Measurements from ENCODE around the gene REG1B. TPM values are rescaled to one million over a fixed set of nuclear protein-coding genes. Genes with fewer than 3 reads are reported as not detected.

Gene REG1B
- total and polyA plus RNA-seq, 9 of the 15 experiments (the other 6 are each of a cell fraction or from before 2014, with no cell fraction given), result 0.15 to 2.0 TPM; not detected in 7

DNA sequence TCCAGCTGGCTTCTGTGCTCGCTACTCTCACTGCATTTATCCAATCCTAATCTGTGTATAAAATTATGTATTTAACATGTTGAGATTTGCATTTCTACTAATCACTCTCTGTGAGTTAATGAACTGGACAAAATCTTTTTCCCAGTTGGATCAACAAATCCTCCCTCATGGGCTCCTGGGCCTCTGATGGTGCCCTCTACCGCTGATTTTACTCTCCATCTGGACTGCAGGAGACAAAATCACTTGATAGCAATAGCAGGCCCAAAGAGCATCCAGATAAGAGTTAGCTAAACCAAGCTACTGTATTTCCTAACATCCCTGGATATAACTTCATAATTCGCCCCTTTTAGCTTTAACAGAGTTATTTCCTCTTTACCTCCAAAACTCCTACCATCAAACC is 47.8 kb downstream of the REG1B start (continued):
- TF ChIP-seq, protein P1, sequence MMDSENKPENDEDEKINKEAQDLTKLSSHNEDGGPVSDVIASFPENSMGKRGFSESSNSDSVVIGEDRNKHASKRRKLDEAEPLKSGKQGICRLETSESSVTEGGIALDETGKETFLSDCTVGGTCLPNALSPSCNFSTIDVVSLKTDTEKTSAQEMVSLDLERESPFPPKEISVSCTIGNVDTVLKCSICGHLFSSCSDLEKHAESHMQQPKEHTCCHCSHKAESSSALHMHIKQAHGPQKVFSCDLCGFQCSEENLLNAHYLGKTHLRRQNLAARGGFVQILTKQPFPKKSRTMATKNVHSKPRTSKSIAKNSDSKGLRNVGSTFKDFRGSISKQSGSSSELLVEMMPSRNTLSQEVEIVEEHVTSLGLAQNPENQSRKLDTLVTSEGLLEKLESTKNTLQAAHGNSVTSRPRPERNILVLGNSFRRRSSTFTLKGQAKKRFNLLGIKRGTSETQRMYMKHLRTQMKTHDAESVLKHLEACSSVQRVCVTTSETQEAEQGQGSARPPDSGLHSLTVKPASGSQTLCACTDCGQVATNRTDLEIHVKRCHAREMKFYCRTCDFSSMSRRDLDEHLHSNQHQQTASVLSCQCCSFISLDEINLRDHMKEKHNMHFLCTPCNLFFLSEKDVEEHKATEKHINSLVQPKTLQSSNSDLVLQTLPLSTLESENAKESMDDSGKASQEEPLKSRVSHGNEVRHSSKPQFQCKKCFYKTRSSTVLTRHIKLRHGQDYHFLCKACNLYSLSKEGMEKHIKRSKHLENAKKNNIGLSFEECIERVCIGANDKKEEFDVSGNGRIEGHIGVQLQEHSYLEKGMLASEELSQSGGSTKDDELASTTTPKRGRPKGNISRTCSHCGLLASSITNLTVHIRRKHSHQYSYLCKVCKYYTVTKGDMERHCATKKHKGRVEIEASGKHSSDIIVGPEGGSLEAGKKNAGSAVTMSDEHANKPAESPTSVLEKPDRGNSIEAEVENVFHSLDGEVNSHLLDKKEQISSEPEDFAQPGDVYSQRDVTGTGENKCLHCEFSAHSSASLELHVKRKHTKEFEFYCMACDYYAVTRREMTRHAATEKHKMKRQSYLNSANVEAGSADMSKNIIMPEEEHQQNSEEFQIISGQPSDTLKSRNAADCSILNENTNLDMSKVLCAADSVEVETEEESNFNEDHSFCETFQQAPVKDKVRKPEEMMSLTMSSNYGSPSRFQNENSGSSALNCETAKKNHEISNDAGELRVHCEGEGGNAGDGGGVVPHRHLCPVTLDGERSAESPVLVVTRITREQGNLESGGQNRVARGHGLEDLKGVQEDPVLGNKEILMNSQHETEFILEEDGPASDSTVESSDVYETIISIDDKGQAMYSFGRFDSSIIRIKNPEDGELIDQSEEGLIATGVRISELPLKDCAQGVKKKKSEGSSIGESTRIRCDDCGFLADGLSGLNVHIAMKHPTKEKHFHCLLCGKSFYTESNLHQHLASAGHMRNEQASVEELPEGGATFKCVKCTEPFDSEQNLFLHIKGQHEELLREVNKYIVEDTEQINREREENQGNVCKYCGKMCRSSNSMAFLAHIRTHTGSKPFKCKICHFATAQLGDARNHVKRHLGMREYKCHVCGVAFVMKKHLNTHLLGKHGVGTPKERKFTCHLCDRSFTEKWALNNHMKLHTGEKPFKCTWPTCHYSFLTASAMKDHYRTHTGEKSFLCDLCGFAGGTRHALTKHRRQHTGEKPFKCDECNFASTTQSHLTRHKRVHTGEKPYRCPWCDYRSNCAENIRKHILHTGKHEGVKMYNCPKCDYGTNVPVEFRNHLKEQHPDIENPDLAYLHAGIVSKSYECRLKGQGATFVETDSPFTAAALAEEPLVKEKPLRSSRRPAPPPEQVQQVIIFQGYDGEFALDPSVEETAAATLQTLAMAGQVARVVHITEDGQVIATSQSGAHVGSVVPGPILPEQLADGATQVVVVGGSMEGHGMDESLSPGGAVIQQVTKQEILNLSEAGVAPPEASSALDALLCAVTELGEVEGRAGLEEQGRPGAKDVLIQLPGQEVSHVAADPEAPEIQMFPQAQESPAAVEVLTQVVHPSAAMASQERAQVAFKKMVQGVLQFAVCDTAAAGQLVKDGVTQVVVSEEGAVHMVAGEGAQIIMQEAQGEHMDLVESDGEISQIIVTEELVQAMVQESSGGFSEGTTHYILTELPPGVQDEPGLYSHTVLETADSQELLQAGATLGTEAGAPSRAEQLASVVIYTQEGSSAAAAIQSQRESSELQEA (IDR thresholded peaks at IDR 0.05; ENCODE audit: low read depth), result no peak
- no peak for TF ChIP-seq PHB (CRISPR knock-in tag; IDR thresholded peaks at IDR 0.05)

Other genes with a start within 250 kb of the REG1B start
- not detected in 2 replicates for gene REG3G, start 62.3 kb downstream of the REG1B start, total RNA-seq (2014; rRNA removed)
- not detected in 2 replicates for gene REG3G, start 62.3 kb downstream of the REG1B start, total RNA-seq (2014; rRNA removed; fragmentation: Illumina TruSeq; extraction: Trizol)
- gene REG3G, start 62.3 kb downstream of the REG1B start, total RNA-seq (2015; rRNA removed; fragmentation: Illumina TruSeq; extraction: Trizol), result not detected in 2 replicates
- gene REG3G, start 62.3 kb downstream of the REG1B start, total RNA-seq (2021), result 0.22 TPM in 1 of 2 replicates, not detected in the other
- not detected in 2 replicates for gene REG3G, start 62.3 kb downstream of the REG1B start, polyA plus RNA-seq (2011; rRNA removed)
- gene REG3G, start 62.3 kb downstream of the REG1B start, polyA plus RNA-seq (2014; fragmentation: Illumina TruSeq; extraction: Trizol), result not detected in 2 replicates
- not detected for gene REG3G, start 62.3 kb downstream of the REG1B start, polyA plus RNA-seq (2014; fragmentation: Nextera tagmentation; extraction: Ambion mirVana)
- gene REG3G, start 62.3 kb downstream of the REG1B start, polyA plus RNA-seq (2014; rRNA removed), result not detected in 2 replicates
- not detected in 2 replicates for gene REG1A, start 32.5 kb upstream of the REG1B start, total RNA-seq (2014; rRNA removed)
- gene REG1A, start 32.5 kb upstream of the REG1B start, total RNA-seq (2014; rRNA removed; fragmentation: Illumina TruSeq; extraction: Trizol), result not detected in 2 replicates
- not detected in 2 replicates for gene REG1A, start 32.5 kb upstream of the REG1B start, total RNA-seq (2015; rRNA removed; fragmentation: Illumina TruSeq; extraction: Trizol)
- gene REG1A, start 32.5 kb upstream of the REG1B start, total RNA-seq (2021), result 3.1 and 4.9 TPM in 2 replicates
- not detected in 2 replicates for gene REG1A, start 32.5 kb upstream of the REG1B start, polyA plus RNA-seq (2011; rRNA removed)
- not detected in 2 replicates for gene REG1A, start 32.5 kb upstream of the REG1B start, polyA plus RNA-seq (2014; fragmentation: Illumina TruSeq; extraction: Trizol)
- gene REG1A, start 32.5 kb upstream of the REG1B start, polyA plus RNA-seq (2014; fragmentation: Nextera tagmentation; extraction: Ambion mirVana), result not detected
- gene REG1A, start 32.5 kb upstream of the REG1B start, polyA plus RNA-seq (2014; rRNA removed), result not detected in 2 replicates
- not detected in 2 replicates for gene REG3A, start 71.8 kb upstream of the REG1B start, total RNA-seq (2014; rRNA removed)
- gene REG3A, start 71.8 kb upstream of the REG1B start, total RNA-seq (2014; rRNA removed; fragmentation: Illumina TruSeq; extraction: Trizol), result not detected in 2 replicates
- not detected in 2 replicates for gene REG3A, start 71.8 kb upstream of the REG1B start, total RNA-seq (2015; rRNA removed; fragmentation: Illumina TruSeq; extraction: Trizol)
- gene REG3A, start 71.8 kb upstream of the REG1B start, total RNA-seq (2021), result 0.31 TPM in 1 of 2 replicates, not detected in the other
- gene REG3A, start 71.8 kb upstream of the REG1B start, polyA plus RNA-seq (2011; rRNA removed), result not detected in 2 replicates
- not detected in 2 replicates for gene REG3A, start 71.8 kb upstream of the REG1B start, polyA plus RNA-seq (2014; fragmentation: Illumina TruSeq; extraction: Trizol)
- gene REG3A, start 71.8 kb upstream of the REG1B start, polyA plus RNA-seq (2014; fragmentation: Nextera tagmentation; extraction: Ambion mirVana), result not detected
- not detected in 2 replicates for gene REG3A, start 71.8 kb upstream of the REG1B start, polyA plus RNA-seq (2014; rRNA removed)

Measured in K562 (cell line).